Suprapubic skin (tissue), 4 donors: Measurements from ENCODE around the gene PRSS3. TPM values are rescaled to one million over a fixed set of nuclear protein-coding genes. Genes with fewer than 3 reads are reported as not detected.
A peak's percentile ranks its signal among the peaks of the same experiment; 100 is the strongest.
"Not testable (repeated sequence)": the region's sequence is repeated elsewhere in the genome, so short reads cannot be mapped to it uniquely, and the experiment has no call there.

Experiments
- DNase-seq, 2 donors: peaks; one replicate each; pipeline ENCODE4 v3.0.0-alpha.2; 2019; ENCODE audit warnings: low spot score in 2 of 2
- H3K27ac ChIP-seq: fragments of 200-600 bp; sonication (generic); one replicate; pipeline ENCODE4 v1.5.1; 2019
- H3K27me3 ChIP-seq: fragments of 200-600 bp; sonication (generic); one replicate; pipeline ENCODE4 v1.5.1; 2019
- H3K36me3 ChIP-seq: fragments of 200-600 bp; sonication (generic); one replicate; pipeline ENCODE4 v1.5.1; 2019
- H3K4me1 ChIP-seq: fragments of 200-600 bp; sonication (generic); one replicate; pipeline ENCODE4 v1.5.1; 2019
- H3K4me3 ChIP-seq: fragments of 200-600 bp; sonication (generic); one replicate; pipeline ENCODE4 v1.5.1; 2019; ENCODE audit warnings: mild to moderate bottlenecking
- H3K9me3 ChIP-seq: fragments of 200-600 bp; sonication (generic); one replicate; pipeline ENCODE4 v1.5.1; 2019
- EP300 ChIP-seq: sonication (generic); formaldehyde crosslinking; IDR thresholded peaks from one replicate; pipeline ENCODE4 v1.6.1; 2017; ENCODE audit warnings: antibody characterized with exemption
- POLR2A ChIP-seq, 2 donors: fragments of 450-650 bp; IDR thresholded peaks; one replicate each; pipeline ENCODE4 v1.6.1; 2017; ENCODE audit warnings: antibody characterized with exemption in 2 of 2, mild to moderate bottlenecking in 2 of 2, moderate library complexity in 2 of 2
- POLR2AphosphoS5 ChIP-seq, 3 donors: sonication (generic); formaldehyde crosslinking; IDR thresholded peaks; one replicate each; pipeline ENCODE4 v1.6.1; 2017; ENCODE audit warnings: antibody characterized with exemption in 3 of 3
- WGBS: methylation state at CpG from one replicate; pipeline ENCODE4 v1.1.5; 2018; 5-methylcytosine and 5-hydroxymethylcytosine counted together
- total RNA-seq, 4 donors: library from RNA; depleted of rRNA; stranded (reverse); fragments of >200 nt; gene quantifications; one replicate each; pipeline ENCODE4 v1.1.0, GENCODE V29; 2016
- TF ChIP-seq, protein P1 (sequence below), 2 donors: fragments of 200-600 bp in 1 of 2; fragments of 450-650 bp in 1 of 2; sonication (generic) in 1 of 2; IDR thresholded peaks; one replicate each; pipeline ENCODE4 v1.5.1; 2016 to 2019; ENCODE audit warnings: antibody characterized with exemption in 2 of 2, mild to moderate bottlenecking in 1 of 2, moderate library complexity in 1 of 2

PRSS3 gene
- total RNA-seq, 4 donors from 2014 or later = 14.1 to 53.7 (median 25.1) TPM

DNA sequence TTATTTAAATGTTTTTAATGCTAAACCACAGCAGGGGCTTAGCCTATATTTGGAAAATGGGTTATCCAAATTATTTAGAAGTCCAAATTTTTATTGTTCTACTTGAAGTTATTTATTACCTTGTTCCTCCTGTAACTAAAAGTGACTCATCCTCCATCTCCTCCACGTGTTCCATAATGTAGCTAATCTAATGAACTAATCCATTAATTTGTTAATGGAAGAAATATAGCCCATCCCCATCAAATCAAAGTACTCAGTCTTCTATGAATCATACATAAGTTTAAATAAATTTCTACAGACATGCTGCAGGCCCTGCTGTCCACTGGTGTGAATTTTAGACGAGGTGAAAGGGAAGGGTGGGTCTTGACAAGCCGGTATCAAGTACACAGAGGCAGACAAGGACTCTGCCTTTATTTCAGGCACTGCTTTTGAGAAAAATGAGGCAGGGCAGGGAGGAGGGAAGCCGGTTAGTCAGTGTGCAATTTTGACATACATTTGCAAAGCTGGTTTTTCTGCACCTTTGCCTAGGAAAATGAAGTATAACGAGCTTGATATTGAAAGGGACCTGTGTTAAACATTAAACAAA is 21.2 kb upstream of the PRSS3 start:
- H3K4me3 ChIP-seq, H3K36me3 ChIP-seq, H3K9me3 ChIP-seq, H3K27me3 ChIP-seq, DNase-seq: not testable (repeated sequence)
- Histone ChIP-seq H3K27ac (peak overlapping the region; percentile 51), H3K4me1 (peaks cover 21% of the 10 kb centered on the region)
- 39% methylated on average over 5 of the region's 5 CpGs for WGBS

DNA sequence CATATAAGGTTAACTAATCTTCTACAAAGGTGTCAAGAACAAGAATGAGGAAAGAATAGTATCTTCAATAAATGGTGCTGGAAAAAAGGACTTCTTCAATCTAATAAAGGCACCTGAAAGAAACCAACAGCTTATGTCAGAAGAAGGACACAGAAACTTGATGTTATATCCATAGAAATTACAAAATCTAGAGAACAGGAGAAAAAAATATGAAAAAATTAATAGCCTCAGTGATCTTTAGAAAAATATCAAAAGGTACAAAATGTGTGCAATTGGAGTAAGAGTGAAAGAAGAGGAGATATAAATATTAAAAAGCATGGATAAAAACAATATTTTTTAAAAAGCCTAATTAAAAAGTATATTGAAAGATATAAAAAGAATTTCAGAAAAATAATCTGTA is 18.8 kb upstream of the PRSS3 start:
- H3K9me3 ChIP-seq = no peaks in the 10 kb centered on the region
- TF ChIP-seq POLR2A (IDR thresholded peaks at IDR 0.05) (no peak), POLR2AphosphoS5 (IDR thresholded peaks at IDR 0.05) (no peak), EP300 (no peak)
- TF ChIP-seq, protein P1, sequence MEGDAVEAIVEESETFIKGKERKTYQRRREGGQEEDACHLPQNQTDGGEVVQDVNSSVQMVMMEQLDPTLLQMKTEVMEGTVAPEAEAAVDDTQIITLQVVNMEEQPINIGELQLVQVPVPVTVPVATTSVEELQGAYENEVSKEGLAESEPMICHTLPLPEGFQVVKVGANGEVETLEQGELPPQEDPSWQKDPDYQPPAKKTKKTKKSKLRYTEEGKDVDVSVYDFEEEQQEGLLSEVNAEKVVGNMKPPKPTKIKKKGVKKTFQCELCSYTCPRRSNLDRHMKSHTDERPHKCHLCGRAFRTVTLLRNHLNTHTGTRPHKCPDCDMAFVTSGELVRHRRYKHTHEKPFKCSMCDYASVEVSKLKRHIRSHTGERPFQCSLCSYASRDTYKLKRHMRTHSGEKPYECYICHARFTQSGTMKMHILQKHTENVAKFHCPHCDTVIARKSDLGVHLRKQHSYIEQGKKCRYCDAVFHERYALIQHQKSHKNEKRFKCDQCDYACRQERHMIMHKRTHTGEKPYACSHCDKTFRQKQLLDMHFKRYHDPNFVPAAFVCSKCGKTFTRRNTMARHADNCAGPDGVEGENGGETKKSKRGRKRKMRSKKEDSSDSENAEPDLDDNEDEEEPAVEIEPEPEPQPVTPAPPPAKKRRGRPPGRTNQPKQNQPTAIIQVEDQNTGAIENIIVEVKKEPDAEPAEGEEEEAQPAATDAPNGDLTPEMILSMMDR (IDR thresholded peaks at IDR 0.05) = no peak

DNA sequence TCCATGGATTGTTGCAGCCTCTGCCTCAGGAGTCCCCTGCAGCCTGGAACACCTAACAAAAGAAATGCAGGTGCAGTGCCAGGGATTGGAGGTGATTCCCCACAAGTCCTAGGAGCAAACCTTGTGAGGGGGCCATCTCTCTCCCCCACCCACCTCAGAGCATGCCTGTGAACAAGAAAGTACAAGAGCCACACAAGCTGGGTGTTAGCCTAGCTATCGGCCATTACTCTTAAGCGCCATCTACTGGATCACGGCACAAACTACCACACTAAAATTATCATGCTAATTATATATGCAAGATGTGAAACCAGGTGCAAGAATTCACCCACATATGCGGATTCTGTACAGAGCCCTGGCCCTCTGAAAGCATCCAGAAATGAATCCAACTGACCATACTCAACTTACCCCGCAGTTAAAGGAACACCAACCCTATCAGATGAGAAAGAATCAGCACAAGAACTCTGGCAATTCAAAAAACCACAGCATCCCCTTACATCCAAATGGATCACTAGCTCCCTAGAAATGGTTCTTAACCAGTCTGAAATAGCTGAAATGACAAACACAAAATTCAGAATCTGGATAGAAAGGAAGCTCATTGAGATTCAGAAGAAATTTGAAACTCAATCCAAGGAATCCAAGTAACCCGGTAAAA is 16.5 kb upstream of the PRSS3 start:
- Histone ChIP-seq H3K27ac (no peak overlapping the region), H3K4me3 (no peak overlapping the region), H3K27me3 (no peaks in the 10 kb centered on the region), H3K4me1 (peaks cover 9% of the 10 kb centered on the region), H3K36me3 (no peaks in the 10 kb centered on the region), H3K9me3 (no peaks in the 10 kb centered on the region)
- no peak for TF ChIP-seq EP300
- TF ChIP-seq, protein P1 (IDR thresholded peaks at IDR 0.05) = peak; percentile 28 to 76
- no peak for DNase-seq
- WGBS = 10% methylated on average over 6 of the region's 6 CpGs

More for the DNA sequence above, 18.8 kb upstream of the PRSS3 start:
- no peak for DNase-seq
- Histone ChIP-seq H3K4me1 (peaks cover 12% of the 10 kb centered on the region), H3K27ac (no peak overlapping the region), H3K36me3 (no peaks in the 10 kb centered on the region), H3K4me3 (no peak overlapping the region), H3K27me3 (no peaks in the 10 kb centered on the region)

DNA sequence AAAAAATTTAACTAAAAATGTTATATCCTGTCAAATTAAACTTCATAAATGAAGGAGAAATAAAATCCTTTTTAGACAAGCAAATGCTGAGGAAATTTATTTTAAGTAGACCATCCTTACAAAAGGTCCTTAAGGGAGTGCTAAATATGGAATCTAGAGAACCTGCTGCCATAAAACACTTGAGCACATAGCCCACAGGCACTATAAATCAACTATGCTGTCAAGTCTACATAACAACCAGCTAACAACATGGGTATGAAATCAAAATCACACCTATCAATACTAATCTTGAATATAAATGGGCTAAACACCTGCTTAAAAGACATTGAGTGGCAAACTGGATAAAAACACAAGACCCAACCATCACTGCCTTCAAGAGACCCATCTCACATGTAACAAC is 15.1 kb upstream of the PRSS3 start:
- Histone ChIP-seq H3K4me3 (no peak overlapping the region), H3K27ac (no peak overlapping the region), H3K4me1 (peaks cover 8% of the 10 kb centered on the region), H3K27me3 (no peaks in the 10 kb centered on the region), H3K36me3 (no peaks in the 10 kb centered on the region), H3K9me3 (no peaks in the 10 kb centered on the region)
- TF ChIP-seq POLR2AphosphoS5 (IDR thresholded peaks at IDR 0.05) (no peak), EP300 (no peak), POLR2A (IDR thresholded peaks at IDR 0.05) (no peak)
- TF ChIP-seq, protein P1 (IDR thresholded peaks at IDR 0.05) = no peak
- no peak for DNase-seq

DNA sequence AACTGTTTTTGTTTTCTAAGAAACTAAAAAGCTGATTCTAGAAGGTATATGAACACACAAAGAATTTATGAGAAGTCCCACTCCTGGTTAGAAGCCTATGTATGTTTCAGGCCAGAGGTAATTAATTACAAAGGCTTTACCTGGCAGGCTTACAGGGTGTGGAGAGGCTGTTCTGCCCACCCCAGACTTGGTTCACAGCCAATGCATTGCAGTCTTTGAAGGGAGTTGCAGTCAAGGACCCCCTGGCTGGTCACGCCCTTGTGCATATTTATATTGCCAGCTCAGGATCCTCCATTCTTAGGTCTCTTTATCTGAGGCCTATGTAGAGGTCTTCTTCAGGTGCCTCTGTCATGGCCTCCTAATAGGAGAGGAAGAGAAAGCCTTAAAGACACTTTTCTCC is 13.6 kb upstream of the PRSS3 start:
- H3K4me1 ChIP-seq = peaks cover 7% of the 10 kb centered on the region
- no peaks in the 10 kb centered on the region for H3K27me3 ChIP-seq
- DNase-seq = no peak
- no peaks in the 10 kb centered on the region for H3K9me3 ChIP-seq
- no peaks in the 10 kb centered on the region for H3K36me3 ChIP-seq
- 100% methylated on average over 1 of the region's 1 CpG for WGBS
- TF ChIP-seq EP300 (no peak), POLR2A (IDR thresholded peaks at IDR 0.05) (no peak), POLR2AphosphoS5 (IDR thresholded peaks at IDR 0.05) (no peak)
- TF ChIP-seq, protein P1 (IDR thresholded peaks at IDR 0.05) = no peak
- H3K27ac ChIP-seq = no peak overlapping the region
- no peak overlapping the region for H3K4me3 ChIP-seq
